Muscle of leg (tissue), 11 donors: Measurements from ENCODE around the gene SLC45A1. TPM values are rescaled to one million over a fixed set of nuclear protein-coding genes. Genes with fewer than 3 reads are reported as not detected.

Experiments
- DNase-seq: peaks from one replicate; pipeline ENCODE4 v3.0.0; 2013
- H3K27ac ChIP-seq: one replicate; pipeline ENCODE4 v1.5.1; 2013; ENCODE audit warnings: mild to moderate bottlenecking, low read length, control low read depth
- H3K27me3 ChIP-seq: one replicate; pipeline ENCODE4 v1.6.1; 2013; ENCODE audit warnings: low read length; ENCODE audit not compliant: control insufficient read depth, insufficient read depth
- H3K36me3 ChIP-seq: one replicate; pipeline ENCODE4 v1.6.1; 2013; ENCODE audit warnings: low read length; ENCODE audit not compliant: control insufficient read depth, insufficient read depth
- H3K4me1 ChIP-seq: one replicate; pipeline ENCODE4 v1.6.1; 2013; ENCODE audit warnings: low read length; ENCODE audit not compliant: control insufficient read depth, insufficient read depth
- H3K4me3 ChIP-seq: one replicate; pipeline ENCODE4 v1.5.1; 2013; ENCODE audit warnings: low read length, control low read depth
- H3K9me3 ChIP-seq: replicated peaks from 2 replicates; pipeline ENCODE4 v1.6.1; 2013; ENCODE audit warnings: low read depth, low read length; ENCODE audit not compliant: control insufficient read depth
- WGBS: methylation state at CpG from one replicate; pipeline ENCODE4 v1.1.5; 2013; ENCODE audit warnings: missing lambda C conversion rate; ENCODE audit not compliant: insufficient coverage; 5-methylcytosine and 5-hydroxymethylcytosine counted together
- polyA plus RNA-seq, 8 donors: library from polyadenylated mRNA; unstranded; fragments of 120-200 nt; gene quantifications; one replicate each; pipeline versions ENCODE4 v1.2.1 to v1.2.3, GENCODE V29; 2013; ENCODE audit warnings: inconsistent platforms in 1 of 8, low replicate concordance in 1 of 8; ENCODE audit not compliant: insufficient read length in 8 of 8, insufficient read depth in 1 of 8
- total RNA-seq: library from RNA; stranded (reverse); fragments of 120-200 nt; gene quantifications from one replicate; pipeline ENCODE4 v1.2.4, GENCODE V29; 2013

The SLC45A1 gene
- total and polyA plus RNA-seq, 9 donors: 0.35 to 1.9 (median 0.82) TPM

DNA sequence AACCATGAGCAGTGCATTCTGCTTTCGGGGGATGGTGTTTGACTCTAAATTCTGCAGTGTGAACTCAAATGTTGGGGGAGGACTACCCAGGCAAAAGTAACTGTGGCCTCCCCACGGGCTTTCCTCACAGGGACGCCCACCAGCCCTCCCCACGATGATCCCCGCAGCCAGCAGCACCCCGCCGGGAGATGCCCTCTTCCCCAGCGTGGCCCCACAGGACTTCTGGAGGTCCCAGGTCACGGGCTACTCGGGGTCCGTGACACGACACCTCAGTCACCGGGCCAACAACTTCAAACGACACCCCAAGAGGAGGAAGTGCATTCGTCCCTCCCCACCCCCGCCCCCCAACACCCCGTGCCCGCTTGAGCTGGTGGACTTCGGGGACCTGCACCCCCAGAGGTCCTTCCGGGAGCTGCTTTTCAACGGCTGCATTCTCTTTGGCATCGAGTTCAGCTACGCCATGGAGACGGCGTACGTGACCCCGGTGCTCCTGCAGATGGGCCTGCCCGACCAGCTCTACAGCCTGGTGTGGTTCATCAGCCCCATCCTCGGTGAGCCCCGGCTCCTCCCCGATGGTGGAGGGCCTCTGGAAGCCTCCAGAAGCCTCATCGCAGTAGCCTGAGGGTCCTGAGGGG lies 6.4 kb downstream of the SLC45A1 start:
- Histone ChIP-seq H3K4me3 (no peak overlapping the region), H3K27me3 (peaks cover 1% of the 10 kb centered on the region)
- no peak for DNase-seq

DNA sequence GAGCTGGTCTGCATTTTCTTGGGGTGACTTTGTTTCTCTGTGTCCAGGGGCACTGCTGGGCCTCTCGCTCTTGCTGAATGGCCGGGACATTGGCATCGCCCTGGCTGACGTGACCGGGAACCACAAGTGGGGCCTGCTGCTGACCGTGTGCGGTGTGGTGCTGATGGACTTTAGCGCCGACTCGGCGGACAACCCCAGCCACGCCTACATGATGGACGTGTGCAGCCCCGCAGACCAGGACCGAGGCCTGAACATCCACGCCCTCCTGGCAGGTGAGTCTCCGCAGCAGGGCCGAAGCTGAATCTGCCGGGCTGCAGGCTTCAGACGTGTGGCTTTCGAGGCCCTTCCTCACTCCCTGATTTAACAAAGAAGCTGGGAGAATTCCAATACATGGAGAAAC lies 7.9 kb downstream of the SLC45A1 start:
- H3K9me3 ChIP-seq: no peaks in the 10 kb centered on the region
- H3K4me3 ChIP-seq: no peak overlapping the region
- H3K27me3 ChIP-seq: no peaks in the 10 kb centered on the region
- no peak overlapping the region for H3K27ac ChIP-seq
- H3K36me3 ChIP-seq: no peaks in the 10 kb centered on the region
- no peak for DNase-seq
- 93% methylated on average over 16 of the region's 21 CpGs for WGBS
- H3K4me1 ChIP-seq: peaks cover 5% of the 10 kb centered on the region

More for the DNA sequence above, 6.4 kb downstream of the SLC45A1 start:
- Histone ChIP-seq H3K4me1 (peaks cover 5% of the 10 kb centered on the region), H3K36me3 (no peaks in the 10 kb centered on the region), H3K27ac (no peak overlapping the region), H3K9me3 (no peaks in the 10 kb centered on the region)
- WGBS: 85% methylated on average over 28 of the region's 32 CpGs

DNA sequence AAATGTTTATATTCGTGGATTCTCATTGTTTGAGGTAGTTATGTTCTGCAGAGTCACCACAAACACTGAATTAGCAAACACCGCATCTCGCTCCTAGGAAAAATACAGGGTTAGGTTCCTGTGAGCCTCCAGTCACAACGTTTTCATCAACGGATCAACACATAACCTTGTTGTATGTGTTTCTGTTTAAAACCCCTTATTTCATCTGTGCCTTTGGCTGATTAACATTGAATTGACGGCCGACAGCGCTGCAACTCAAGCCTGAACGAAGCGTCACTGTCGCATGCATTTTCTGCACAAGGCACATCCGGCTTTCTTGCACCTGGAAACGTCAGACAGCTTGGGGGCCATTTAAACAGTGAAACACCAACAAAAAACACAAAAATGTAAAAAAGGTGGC lies 8.4 kb downstream of the SLC45A1 start:
- DNase-seq: no peak
- no peak overlapping the region for H3K4me3 ChIP-seq

DNA sequence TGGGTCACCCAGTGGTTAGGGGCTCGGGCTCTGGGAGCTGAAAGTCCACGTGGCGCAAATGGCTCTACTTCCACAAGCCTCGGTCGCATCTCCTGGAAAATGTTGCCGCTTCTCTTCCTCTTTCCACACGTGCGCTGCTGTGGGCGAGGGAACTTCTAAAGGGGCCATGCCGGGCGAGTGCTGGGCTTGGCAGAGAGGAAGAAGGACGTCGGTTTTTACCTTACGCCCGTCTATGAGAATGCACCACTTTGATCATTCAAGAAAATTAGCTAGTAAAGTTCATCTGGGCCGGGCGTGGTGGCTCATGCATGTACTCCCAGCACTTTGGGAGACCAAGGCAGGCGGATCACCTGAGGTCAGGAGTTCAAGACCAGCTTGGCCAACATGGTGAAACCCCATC lies 10.4 kb downstream of the SLC45A1 start:
- Histone ChIP-seq H3K36me3 (no peaks in the 10 kb centered on the region), H3K4me1 (peaks cover 5% of the 10 kb centered on the region), H3K4me3 (no peak overlapping the region), H3K9me3 (no peaks in the 10 kb centered on the region), H3K27ac (no peak overlapping the region), H3K27me3 (no peaks in the 10 kb centered on the region)
- DNase-seq: no peak
- 92% methylated on average over 17 of the region's 18 CpGs for WGBS

More for the DNA sequence above, 8.4 kb downstream of the SLC45A1 start:
- no peaks in the 10 kb centered on the region for H3K36me3 ChIP-seq
- no peak overlapping the region for H3K27ac ChIP-seq
- WGBS: 83% methylated on average over 2 of the region's 13 CpGs
- no peaks in the 10 kb centered on the region for H3K9me3 ChIP-seq
- no peaks in the 10 kb centered on the region for H3K27me3 ChIP-seq
- H3K4me1 ChIP-seq: peaks cover 5% of the 10 kb centered on the region

DNA sequence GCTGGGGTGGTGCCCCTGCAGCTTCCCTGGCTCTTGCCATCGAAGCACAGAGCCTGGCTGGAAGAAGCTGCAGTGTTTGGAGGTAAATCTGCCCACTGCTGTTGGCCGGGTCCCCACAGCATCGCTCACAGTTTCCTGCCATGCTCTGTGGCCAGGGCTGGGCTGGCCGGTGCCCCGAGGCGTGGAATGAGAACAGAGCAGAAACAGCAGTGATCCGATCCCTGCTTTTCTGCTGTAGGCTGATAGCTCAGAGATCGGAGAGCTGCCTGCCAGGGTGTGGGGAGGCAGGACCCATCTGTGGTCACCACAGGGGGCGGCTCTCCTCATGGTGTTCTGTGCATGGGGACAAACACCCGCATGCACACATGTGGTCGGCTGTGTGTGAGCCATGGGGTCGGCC lies 11.5 kb downstream of the SLC45A1 start:
- H3K4me3 ChIP-seq: no peak overlapping the region
- H3K4me1 ChIP-seq: no peaks in the 10 kb centered on the region
- H3K27me3 ChIP-seq: no peaks in the 10 kb centered on the region
- H3K9me3 ChIP-seq: no peaks in the 10 kb centered on the region
- WGBS: 60% methylated on average over 11 of the region's 12 CpGs
- H3K36me3 ChIP-seq: no peaks in the 10 kb centered on the region
- H3K27ac ChIP-seq: no peak overlapping the region
- no peak for DNase-seq

DNA sequence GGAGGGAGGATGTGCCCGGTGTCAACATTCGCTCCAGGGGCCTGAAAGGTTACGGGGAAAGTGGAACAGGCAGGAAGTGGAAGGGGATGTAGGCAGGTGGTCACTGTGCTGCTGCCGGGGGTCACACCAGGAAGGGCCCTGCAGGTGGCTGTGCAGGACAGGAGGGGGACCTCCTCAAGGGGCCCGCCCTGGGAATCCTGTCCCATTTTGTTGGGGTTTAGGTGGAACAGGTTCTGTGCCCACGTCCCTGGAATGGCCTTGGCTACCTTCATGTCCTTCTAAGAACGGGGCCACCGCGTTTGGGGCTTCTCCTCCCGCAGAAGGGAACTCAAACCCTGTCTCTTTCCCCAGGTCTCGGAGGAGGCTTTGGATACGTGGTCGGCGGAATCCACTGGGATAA lies 11.9 kb downstream of the SLC45A1 start:
- 85% methylated on average over 14 of the region's 14 CpGs for WGBS

DNA sequence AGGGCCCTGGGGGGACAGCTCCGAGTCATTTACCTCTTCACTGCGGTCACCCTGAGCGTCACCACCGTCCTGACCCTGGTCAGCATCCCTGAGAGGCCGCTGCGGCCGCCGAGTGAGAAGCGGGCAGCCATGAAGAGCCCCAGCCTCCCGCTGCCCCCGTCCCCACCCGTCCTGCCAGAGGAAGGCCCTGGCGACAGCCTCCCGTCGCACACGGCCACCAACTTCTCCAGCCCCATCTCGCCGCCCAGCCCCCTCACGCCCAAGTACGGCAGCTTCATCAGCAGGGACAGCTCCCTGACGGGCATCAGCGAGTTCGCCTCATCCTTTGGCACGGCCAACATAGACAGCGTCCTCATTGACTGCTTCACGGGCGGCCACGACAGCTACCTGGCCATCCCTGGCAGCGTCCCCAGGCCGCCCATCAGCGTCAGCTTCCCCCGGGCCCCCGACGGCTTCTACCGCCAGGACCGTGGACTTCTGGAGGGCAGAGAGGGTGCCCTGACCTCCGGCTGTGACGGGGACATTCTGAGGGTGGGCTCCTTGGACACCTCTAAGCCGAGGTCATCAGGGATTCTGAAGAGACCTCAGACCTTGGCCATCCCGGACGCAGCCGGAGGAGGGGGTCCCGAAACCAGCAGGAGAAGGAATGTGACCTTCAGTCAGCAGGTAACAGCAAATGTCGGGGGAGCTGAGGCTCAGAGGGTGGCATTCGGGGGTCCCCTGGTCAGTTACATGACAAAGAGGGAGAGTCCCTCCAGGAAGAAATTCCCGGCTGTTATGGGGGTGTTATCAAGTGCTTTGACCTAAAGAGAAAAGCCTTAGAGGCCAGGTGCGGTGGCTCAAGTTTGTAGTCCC lies 12.6 kb downstream of the SLC45A1 start:
- H3K4me1 ChIP-seq: no peaks in the 10 kb centered on the region
- H3K4me3 ChIP-seq: no peak overlapping the region
- H3K27ac ChIP-seq: no peak overlapping the region
- H3K9me3 ChIP-seq: no peaks in the 10 kb centered on the region
- DNase-seq: no peak
- no peaks in the 10 kb centered on the region for H3K27me3 ChIP-seq
- 91% methylated on average over 47 of the region's 47 CpGs for WGBS
- peaks cover 1% of the 10 kb centered on the region for H3K36me3 ChIP-seq

More for the DNA sequence above, 11.9 kb downstream of the SLC45A1 start:
- Histone ChIP-seq H3K9me3 (no peaks in the 10 kb centered on the region), H3K27ac (no peak overlapping the region), H3K4me3 (no peak overlapping the region), H3K36me3 (no peaks in the 10 kb centered on the region), H3K27me3 (no peaks in the 10 kb centered on the region), H3K4me1 (no peaks in the 10 kb centered on the region)
- no peak for DNase-seq

DNA sequence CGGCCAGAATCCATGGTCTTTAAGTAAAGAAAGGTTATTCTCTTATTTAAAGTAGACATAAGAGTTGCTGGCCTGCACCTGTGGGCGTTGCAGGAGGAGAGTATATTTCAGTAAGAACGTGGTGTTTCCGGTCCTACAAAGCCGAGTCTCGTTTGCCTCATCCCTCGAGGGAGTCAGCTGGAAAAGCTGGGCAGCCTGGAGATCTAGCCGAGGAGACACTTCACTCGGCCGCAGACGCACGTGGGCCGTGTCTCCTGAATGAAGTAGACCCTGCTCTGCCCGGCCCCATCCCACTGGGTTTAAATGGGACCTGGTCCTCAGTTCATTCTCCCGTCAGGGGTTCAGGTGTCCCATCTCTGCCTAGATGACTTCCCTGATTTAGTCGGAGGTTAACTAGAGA lies 14.9 kb downstream of the SLC45A1 start:
- Histone ChIP-seq H3K27me3 (no peaks in the 10 kb centered on the region), H3K4me3 (no peak overlapping the region), H3K9me3 (no peaks in the 10 kb centered on the region), H3K4me1 (no peaks in the 10 kb centered on the region), H3K27ac (no peak overlapping the region), H3K36me3 (peaks cover 3% of the 10 kb centered on the region)
- 74% methylated on average over 13 of the region's 16 CpGs for WGBS
- DNase-seq: no peak

DNA sequence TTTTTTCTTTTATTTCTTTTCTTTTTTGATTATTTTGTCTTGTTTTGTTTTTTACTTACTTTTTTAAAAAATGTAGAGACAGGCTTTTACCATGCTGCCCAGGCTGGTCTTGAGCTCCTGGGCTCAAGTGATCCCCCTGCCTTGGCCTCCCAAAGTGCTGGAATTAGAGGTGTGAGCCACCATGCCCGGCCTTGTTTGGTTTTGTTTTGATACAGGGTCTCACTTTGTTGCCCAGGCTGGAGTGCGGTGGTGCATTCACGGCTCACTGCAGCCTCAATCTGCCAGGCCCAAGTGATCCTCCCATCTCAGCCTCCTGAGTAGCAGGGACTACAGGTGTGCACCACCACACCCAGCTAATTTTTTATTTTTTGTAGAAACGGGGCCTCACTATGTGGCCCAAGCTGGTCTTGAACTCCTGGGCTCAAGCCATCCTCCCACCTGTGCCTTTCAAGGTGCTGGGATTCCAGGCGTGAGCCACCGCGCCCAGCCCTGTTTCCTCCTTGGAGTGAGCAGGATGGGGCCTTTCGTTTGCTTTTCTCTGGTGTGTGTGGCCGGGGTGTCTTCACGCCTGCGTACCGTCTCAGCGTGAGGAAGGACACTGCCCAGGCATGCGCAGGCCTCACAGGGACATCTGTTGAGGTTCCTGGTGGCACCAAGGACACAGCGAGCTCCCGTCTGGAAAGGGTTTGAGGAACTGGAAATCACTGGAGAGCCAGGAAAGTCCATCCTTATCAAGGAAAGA lies 15.5 kb downstream of the SLC45A1 start:
- no peak overlapping the region for H3K4me3 ChIP-seq
- no peaks in the 10 kb centered on the region for H3K27me3 ChIP-seq
- no peaks in the 10 kb centered on the region for H3K4me1 ChIP-seq
- peaks cover 3% of the 10 kb centered on the region for H3K36me3 ChIP-seq
- 90% methylated on average over 16 of the region's 16 CpGs for WGBS
- no peak for DNase-seq
- H3K27ac ChIP-seq: peak overlapping the region; percentile 13
- H3K9me3 ChIP-seq: no peaks in the 10 kb centered on the region
